HG03097 (cell line): ENCODE data around the gene ANKS1A.

Experiments
- ATAC-seq: cut with Tn5 transposase; IDR thresholded peaks from one replicate; pipeline ENCODE4 v1.9.1; 2021; ENCODE audit not compliant: unreplicated experiment, low FRiP score

Gene ANKS1A

GRCh38 chr6:35049156-35049735, 160.2 kb downstream of the ANKS1A start:
- no peak for ATAC-seq

GRCh38 chr6:35049900-35050756, 161.1 kb downstream of the ANKS1A start:
- ATAC-seq: no peak

GRCh38 chr6:35050757-35051330, 161.8 kb downstream of the ANKS1A start:
- no peak for ATAC-seq

GRCh38 chr6:35051396-35051795, 162.3 kb downstream of the ANKS1A start:
- no peak for ATAC-seq

- ATAC-seq: no peak
Observed at GRCh38 chr6:35051997-35052583, 163.0 kb downstream of the ANKS1A start.

GRCh38 chr6:35052694-35053565, 163.9 kb downstream of the ANKS1A start:
- no peak for ATAC-seq

GRCh38 chr6:35053701-35054100, 164.6 kb downstream of the ANKS1A start:
- no peak for ATAC-seq

GRCh38 chr6:35054106-35054742, 165.2 kb downstream of the ANKS1A start:
- ATAC-seq: no peak

GRCh38 chr6:35054743-35055130, 165.7 kb downstream of the ANKS1A start:
- ATAC-seq: no peak

GRCh38 chr6:35055891-35056290, 166.8 kb downstream of the ANKS1A start:
- ATAC-seq: no peak

- ATAC-seq: no peak
Observed at GRCh38 chr6:35056952-35057351, 167.9 kb downstream of the ANKS1A start.

- no peak for ATAC-seq
Observed at GRCh38 chr6:35057449-35058357, 168.6 kb downstream of the ANKS1A start.

GRCh38 chr6:35058358-35058675, 169.3 kb downstream of the ANKS1A start:
- no peak for ATAC-seq

- no peak for ATAC-seq
Observed at GRCh38 chr6:35058865-35059522, 169.9 kb downstream of the ANKS1A start.

- no peak for ATAC-seq
Observed at GRCh38 chr6:35059596-35060345, 170.7 kb downstream of the ANKS1A start.

GRCh38 chr6:35061102-35061615, 172.1 kb downstream of the ANKS1A start:
- no peak for ATAC-seq

- ATAC-seq: no peak
Observed at GRCh38 chr6:35061651-35062410, 172.8 kb downstream of the ANKS1A start.
